Measurements from ENCODE around the gene CFAP206. TPM values are rescaled to one million over a fixed set of nuclear protein-coding genes. Genes with fewer than 3 reads are reported as not detected.
A peak's percentile ranks its signal among the peaks of the same experiment; 100 is the strongest.

CFAP206 gene
- total RNA-seq, 4 donors from 2014 or later = 0.52 to 3.9 (median 2.8) TPM; not detected in 1

DNA sequence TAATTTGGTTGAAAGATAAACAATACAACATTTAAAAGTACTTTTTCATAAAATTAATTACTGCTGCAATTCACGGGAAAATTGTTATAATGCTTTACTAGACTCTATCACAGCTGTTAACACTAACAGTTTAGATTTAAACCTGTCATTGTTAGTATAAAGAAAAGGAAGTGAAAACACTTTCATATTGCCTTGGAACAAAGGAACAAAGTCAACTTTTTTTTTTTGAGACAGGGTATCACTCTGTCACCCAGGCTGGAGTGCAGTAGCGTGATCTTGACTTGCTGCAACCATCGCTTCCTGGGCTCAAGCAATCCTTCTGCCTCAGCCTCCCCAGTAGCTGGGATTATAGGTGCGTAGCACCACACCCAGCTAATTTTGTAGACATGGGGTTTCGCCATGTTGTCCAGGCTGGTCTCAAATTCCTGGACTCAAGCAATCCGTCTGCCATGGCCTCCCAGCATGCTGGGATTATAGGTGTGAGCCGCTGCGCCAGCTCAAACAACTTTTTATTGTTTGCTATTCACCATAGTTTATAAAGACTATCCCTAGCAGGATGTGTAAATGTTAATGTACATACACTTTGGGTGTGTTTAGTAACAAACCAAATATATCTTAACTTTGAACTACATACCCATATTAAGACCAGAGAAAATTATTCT lies 87.1 kb downstream of the CFAP206 start:
- H3K36me3 ChIP-seq = no peaks in the 10 kb centered on the region
- no peak for TF ChIP-seq POLR2A (IDR thresholded peaks at IDR 0.05)
- TF ChIP-seq, protein P1, sequence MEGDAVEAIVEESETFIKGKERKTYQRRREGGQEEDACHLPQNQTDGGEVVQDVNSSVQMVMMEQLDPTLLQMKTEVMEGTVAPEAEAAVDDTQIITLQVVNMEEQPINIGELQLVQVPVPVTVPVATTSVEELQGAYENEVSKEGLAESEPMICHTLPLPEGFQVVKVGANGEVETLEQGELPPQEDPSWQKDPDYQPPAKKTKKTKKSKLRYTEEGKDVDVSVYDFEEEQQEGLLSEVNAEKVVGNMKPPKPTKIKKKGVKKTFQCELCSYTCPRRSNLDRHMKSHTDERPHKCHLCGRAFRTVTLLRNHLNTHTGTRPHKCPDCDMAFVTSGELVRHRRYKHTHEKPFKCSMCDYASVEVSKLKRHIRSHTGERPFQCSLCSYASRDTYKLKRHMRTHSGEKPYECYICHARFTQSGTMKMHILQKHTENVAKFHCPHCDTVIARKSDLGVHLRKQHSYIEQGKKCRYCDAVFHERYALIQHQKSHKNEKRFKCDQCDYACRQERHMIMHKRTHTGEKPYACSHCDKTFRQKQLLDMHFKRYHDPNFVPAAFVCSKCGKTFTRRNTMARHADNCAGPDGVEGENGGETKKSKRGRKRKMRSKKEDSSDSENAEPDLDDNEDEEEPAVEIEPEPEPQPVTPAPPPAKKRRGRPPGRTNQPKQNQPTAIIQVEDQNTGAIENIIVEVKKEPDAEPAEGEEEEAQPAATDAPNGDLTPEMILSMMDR (IDR thresholded peaks at IDR 0.05) = no peak
- intact Hi-C loops (cut with DNase I; ENCODE audit: low total_unique reads) = no loop called here
- no peaks in the 10 kb centered on the region for H3K4me1 ChIP-seq
- no peaks in the 10 kb centered on the region for H3K9me3 ChIP-seq
- no peak overlapping the region for H3K4me3 ChIP-seq
- no peak overlapping the region for H3K27ac ChIP-seq
- H3K27me3 ChIP-seq = no peaks in the 10 kb centered on the region
- no peak for DNase-seq

DNA sequence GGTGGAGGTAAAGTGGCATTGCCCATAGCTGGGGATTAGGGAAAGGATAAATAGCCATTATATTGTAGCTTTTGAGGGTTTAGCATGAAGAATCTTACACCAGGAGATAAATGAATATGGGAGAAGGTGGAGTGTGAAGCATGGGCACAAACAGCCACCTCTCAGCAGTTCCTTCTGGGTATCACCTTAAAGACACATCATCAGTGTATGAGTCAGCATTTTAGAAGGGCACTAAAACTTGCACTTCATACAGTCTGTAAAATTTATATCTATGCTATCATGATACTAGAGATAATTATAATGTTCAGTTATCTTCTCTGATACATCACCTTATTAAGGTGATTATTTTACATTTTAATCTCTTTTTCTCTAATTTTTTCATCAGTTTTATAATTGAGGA lies 90.3 kb downstream of the CFAP206 start:
- intact Hi-C loops (cut with DNase I; ENCODE audit: low total_unique reads) = no loop called here
- no peak overlapping the region for H3K4me3 ChIP-seq
- H3K27ac ChIP-seq = no peak overlapping the region
- DNase-seq = no peak
- H3K9me3 ChIP-seq = no peaks in the 10 kb centered on the region
- TF ChIP-seq, protein P1 (IDR thresholded peaks at IDR 0.05) = no peak
- TF ChIP-seq POLR2A (IDR thresholded peaks at IDR 0.05) = no peak
- H3K4me1 ChIP-seq = no peaks in the 10 kb centered on the region
- no peaks in the 10 kb centered on the region for H3K36me3 ChIP-seq
- H3K27me3 ChIP-seq = no peaks in the 10 kb centered on the region

DNA sequence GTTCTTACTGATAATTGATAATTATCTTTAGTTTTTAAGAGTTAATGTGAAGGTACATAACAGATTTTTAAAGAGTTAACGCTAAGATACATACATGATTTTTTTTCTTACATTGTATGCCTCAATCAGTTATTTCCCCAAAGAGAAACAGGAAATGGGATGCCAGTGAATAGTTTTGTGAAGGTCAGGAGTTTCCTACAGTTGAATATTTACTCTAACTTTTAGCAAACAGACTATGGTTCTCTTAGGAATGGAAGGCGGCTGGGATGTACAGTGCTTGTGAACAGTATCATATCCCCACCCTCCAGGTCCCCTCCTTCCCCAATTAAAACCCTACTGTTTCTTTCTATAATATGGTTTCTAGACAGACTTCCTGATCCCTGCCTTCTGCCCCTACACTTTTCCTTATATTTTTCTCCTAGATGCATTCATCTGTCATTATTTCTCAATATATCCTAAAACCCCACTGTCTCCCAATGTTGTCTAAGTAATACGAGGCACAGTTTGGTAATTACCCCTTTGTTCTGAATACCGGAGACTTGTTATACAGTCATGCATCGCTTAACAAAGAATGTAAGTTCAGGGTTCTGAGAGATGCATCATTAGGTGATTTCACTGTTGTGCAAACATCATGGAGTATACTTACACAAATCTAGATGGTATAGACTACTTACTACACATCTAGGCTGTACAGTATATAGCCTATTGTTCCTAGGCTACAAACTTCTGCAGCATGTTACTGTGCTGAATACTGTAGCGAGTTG lies 94.2 kb downstream of the CFAP206 start:
- TF ChIP-seq POLR2A (IDR thresholded peaks at IDR 0.05) = no peak
- TF ChIP-seq, protein P1 (IDR thresholded peaks at IDR 0.05) = no peak
- H3K4me1 ChIP-seq = peaks cover 0 to 5% of the 10 kb centered on the region in 2 donors
- no peak overlapping the region for H3K4me3 ChIP-seq
- intact Hi-C loops (cut with DNase I; ENCODE audit: low total_unique reads) = no loop called here
- H3K27me3 ChIP-seq = no peaks in the 10 kb centered on the region
- H3K27ac ChIP-seq = no peak overlapping the region
- H3K36me3 ChIP-seq = no peaks in the 10 kb centered on the region
- no peak for DNase-seq
- H3K9me3 ChIP-seq = no peaks in the 10 kb centered on the region

DNA sequence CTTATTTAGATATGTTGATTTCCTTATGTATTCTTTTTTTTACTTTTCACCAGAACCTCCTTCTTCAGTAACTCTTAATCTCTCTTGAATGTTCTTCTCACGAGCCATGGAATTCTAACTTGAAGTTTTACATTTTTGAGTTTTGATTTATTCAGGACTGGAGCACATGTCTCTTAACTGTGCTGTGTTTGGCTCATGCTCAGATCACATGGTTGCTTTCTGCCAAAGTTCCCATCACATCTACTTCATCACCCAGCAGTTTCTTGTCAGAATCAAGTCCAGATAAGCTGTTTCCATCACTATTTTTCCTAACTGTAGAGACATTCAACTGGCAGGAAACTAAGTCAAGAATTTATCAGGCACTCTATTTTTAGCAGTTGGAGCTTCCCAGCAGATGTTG lies 96.7 kb downstream of the CFAP206 start:
- intact Hi-C loops (cut with DNase I; ENCODE audit: low total_unique reads) = no loop called here
- Histone ChIP-seq H3K4me3 (no peak overlapping the region), H3K27me3 (no peaks in the 10 kb centered on the region), H3K4me1 (peaks cover 0 to 5% of the 10 kb centered on the region in 2 donors), H3K36me3 (no peaks in the 10 kb centered on the region), H3K9me3 (no peaks in the 10 kb centered on the region), H3K27ac (peak overlapping the region; percentile 11 to 27)
- DNase-seq = no peak
- TF ChIP-seq POLR2A (IDR thresholded peaks at IDR 0.05) = no peak
- TF ChIP-seq, protein P1 (IDR thresholded peaks at IDR 0.05) = no peak

Small RNA genes lying within 50 kb of the gene (small RNA-seq; reads per million reads assigned to genes)
- gene AL049697.2 (not detected), gene RNU6-444P (not detected)

Other genes with a start within 250 kb of the CFAP206 start
- gene SMIM8, start 85.4 kb upstream of the CFAP206 start, total RNA-seq = 10 to 100 TPM in 3 of 4 donors, 1 to 10 TPM in 1; 3.6 to 37.3 (median 15.8) TPM
- 1 to 10 TPM in 1 of 4 donors, not detected in 3; 1.5 TPM for gene GJB7, start 78.7 kb upstream of the CFAP206 start, total RNA-seq
- 1 to 10 TPM in 2 of 4 donors, not detected in 2; 7.0 to 8.6 TPM for gene C6orf163, start 63.2 kb upstream of the CFAP206 start, total RNA-seq
- gene SLC35A1, start 65.0 kb downstream of the CFAP206 start, total RNA-seq = 10 to 100 TPM; 17.6 to 38.0 (median 25.8) TPM
- gene RARS2, start 182.0 kb downstream of the CFAP206 start, total RNA-seq = 10 to 100 TPM; 15.6 to 61.3 (median 44.1) TPM
- 10 to 100 TPM in 3 of 4 donors, 1 to 10 TPM in 1; 6.2 to 43.9 (median 24.8) TPM for gene ORC3, start 182.2 kb downstream of the CFAP206 start, total RNA-seq